ENCODE data around the gene DNAH7. TPM values are rescaled to one million over a fixed set of nuclear protein-coding genes. Genes with fewer than 3 reads are reported as not detected.

DNAH7 gene
- total and polyA plus RNA-seq, 2 of the 8 experiments (the other 6 are each of a cell fraction or from before 2014, with no cell fraction given) = 0.07 to 0.08 TPM

DNA sequence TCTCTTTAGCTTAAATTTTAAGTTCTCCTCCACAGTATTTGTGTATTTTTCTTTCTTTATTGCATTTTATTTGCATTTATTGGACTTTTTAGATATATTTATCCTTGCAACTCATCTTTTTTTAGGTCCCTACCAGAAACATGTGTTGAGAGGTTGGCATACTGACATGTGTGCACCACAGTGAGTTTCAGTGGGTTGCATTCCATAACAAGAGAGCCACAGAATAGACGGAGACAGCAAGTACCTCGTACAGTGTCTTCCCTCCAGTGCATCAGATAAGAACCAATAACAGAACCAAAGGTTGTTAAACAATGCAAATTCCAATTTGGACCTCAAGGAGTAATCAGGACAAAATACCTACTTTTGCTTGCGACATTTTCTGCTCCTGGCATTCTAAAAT lies 111.9 kb downstream of the DNAH7 start (continued):
- TF ChIP-seq, protein P1, sequence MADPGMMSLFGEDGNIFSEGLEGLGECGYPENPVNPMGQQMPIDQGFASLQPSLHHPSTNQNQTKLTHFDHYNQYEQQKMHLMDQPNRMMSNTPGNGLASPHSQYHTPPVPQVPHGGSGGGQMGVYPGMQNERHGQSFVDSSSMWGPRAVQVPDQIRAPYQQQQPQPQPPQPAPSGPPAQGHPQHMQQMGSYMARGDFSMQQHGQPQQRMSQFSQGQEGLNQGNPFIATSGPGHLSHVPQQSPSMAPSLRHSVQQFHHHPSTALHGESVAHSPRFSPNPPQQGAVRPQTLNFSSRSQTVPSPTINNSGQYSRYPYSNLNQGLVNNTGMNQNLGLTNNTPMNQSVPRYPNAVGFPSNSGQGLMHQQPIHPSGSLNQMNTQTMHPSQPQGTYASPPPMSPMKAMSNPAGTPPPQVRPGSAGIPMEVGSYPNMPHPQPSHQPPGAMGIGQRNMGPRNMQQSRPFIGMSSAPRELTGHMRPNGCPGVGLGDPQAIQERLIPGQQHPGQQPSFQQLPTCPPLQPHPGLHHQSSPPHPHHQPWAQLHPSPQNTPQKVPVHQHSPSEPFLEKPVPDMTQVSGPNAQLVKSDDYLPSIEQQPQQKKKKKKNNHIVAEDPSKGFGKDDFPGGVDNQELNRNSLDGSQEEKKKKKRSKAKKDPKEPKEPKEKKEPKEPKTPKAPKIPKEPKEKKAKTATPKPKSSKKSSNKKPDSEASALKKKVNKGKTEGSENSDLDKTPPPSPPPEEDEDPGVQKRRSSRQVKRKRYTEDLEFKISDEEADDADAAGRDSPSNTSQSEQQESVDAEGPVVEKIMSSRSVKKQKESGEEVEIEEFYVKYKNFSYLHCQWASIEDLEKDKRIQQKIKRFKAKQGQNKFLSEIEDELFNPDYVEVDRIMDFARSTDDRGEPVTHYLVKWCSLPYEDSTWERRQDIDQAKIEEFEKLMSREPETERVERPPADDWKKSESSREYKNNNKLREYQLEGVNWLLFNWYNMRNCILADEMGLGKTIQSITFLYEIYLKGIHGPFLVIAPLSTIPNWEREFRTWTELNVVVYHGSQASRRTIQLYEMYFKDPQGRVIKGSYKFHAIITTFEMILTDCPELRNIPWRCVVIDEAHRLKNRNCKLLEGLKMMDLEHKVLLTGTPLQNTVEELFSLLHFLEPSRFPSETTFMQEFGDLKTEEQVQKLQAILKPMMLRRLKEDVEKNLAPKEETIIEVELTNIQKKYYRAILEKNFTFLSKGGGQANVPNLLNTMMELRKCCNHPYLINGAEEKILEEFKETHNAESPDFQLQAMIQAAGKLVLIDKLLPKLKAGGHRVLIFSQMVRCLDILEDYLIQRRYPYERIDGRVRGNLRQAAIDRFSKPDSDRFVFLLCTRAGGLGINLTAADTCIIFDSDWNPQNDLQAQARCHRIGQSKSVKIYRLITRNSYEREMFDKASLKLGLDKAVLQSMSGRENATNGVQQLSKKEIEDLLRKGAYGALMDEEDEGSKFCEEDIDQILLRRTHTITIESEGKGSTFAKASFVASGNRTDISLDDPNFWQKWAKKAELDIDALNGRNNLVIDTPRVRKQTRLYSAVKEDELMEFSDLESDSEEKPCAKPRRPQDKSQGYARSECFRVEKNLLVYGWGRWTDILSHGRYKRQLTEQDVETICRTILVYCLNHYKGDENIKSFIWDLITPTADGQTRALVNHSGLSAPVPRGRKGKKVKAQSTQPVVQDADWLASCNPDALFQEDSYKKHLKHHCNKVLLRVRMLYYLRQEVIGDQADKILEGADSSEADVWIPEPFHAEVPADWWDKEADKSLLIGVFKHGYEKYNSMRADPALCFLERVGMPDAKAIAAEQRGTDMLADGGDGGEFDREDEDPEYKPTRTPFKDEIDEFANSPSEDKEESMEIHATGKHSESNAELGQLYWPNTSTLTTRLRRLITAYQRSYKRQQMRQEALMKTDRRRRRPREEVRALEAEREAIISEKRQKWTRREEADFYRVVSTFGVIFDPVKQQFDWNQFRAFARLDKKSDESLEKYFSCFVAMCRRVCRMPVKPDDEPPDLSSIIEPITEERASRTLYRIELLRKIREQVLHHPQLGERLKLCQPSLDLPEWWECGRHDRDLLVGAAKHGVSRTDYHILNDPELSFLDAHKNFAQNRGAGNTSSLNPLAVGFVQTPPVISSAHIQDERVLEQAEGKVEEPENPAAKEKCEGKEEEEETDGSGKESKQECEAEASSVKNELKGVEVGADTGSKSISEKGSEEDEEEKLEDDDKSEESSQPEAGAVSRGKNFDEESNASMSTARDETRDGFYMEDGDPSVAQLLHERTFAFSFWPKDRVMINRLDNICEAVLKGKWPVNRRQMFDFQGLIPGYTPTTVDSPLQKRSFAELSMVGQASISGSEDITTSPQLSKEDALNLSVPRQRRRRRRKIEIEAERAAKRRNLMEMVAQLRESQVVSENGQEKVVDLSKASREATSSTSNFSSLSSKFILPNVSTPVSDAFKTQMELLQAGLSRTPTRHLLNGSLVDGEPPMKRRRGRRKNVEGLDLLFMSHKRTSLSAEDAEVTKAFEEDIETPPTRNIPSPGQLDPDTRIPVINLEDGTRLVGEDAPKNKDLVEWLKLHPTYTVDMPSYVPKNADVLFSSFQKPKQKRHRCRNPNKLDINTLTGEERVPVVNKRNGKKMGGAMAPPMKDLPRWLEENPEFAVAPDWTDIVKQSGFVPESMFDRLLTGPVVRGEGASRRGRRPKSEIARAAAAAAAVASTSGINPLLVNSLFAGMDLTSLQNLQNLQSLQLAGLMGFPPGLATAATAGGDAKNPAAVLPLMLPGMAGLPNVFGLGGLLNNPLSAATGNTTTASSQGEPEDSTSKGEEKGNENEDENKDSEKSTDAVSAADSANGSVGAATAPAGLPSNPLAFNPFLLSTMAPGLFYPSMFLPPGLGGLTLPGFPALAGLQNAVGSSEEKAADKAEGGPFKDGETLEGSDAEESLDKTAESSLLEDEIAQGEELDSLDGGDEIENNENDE (IDR thresholded peaks at IDR 0.05; ENCODE audit: insufficient replicate concordance, low read length) = no peak
- TF ChIP-seq RNF2 (IDR thresholded peaks at IDR 0.05; ENCODE audit: borderline replicate concordance, low read depth, low read length, missing control alignments, poor library complexity, severe bottlenecking) = no peak
- no peak for TF ChIP-seq BRCA1 (IDR thresholded peaks at IDR 0.05; ENCODE audit: low read depth, low read length)
- TF ChIP-seq BCL11A (IDR thresholded peaks at IDR 0.05; ENCODE audit: low read depth in 2 of 2, low read length in 2 of 2) = no peak
- no peak for TF ChIP-seq KDM1A (IDR thresholded peaks at IDR 0.05; ENCODE audit: borderline replicate concordance, low read length)
